Renal cortex interstitium (tissue), 11 donors: Measurements from ENCODE around the gene RPS21. TPM values are rescaled to one million over a fixed set of nuclear protein-coding genes. Genes with fewer than 3 reads are reported as not detected.

Experiments used
- DNase-seq, 11 donors: peaks; one replicate each; pipeline ENCODE4 v3.0.0-alpha.2; 2013; ENCODE audit warnings: low read depth in 9 of 11, low spot score in 4 of 11; ENCODE audit errors: extremely low read depth in 1 of 11
- polyA plus RNA-seq, 3 donors: library from polyadenylated mRNA; unstranded; fragments of 120-200 nt; gene quantifications; one replicate each; pipeline ENCODE4 v1.2.1, GENCODE V29; 2013; ENCODE audit not compliant: insufficient read length in 3 of 3

Gene RPS21
- polyA plus RNA-seq, 3 donors = 755 to 1,083 (median 940) TPM

DNA sequence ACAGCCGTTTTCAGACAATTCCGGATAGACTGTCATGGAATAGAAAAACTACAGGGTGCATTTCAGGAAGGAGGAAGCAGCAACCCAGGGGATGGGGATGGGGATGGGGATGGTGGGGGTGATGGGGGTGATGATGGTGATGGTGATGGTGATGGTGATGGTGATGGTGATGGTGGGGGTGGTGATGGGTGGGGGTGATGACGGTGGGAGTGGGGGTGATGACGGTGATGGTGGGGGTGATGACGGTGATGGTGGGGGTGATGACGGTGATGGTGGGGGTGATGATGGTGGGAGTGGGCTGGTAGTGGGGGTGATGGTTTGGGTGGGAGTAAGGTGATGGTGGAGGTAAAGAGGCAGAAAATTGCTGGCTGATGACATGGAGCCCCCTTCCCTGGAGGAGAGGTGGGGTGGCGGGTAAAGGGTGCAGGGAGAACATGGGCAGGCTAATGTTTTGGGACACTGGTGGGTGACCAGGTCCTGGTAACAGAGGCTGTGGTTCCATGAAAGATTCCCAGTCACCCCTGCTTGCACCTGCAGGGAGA lies 37.3 kb upstream of the RPS21 start:
- DNase-seq = no peak

DNA sequence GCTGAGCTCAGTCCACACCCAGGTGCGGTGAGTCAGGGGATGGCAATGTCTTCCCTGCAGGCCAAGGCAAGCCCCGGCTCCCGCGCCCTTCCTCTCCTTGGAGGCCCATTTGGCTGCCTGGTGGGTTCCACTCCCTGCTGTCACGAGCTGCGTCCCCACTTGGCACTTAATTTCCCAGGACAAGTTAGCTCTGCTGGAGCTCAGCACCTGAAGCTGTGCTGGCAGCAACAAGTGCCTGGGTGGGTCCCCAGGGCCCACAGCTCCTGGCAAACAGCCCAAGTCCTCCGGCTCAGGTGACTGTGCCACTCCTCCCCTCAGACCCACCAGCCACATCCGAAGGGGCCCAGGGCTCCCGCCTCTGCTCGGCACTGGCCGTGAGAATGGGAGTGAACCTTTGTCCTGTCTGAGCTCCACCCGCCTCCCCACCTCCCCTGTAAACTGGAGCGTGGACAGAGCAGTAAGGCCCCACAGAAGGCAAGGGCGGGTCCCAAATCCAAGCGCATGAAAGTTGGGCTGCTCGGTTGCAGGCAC lies 36.7 kb upstream of the RPS21 start:
- DNase-seq = no peak

GRCh38 chr20:62350629-62351422 lies 36.1 kb upstream of the RPS21 start:
- no peak for DNase-seq

- no peak for DNase-seq
Observed at GRCh38 chr20:62351469-62352401, 35.2 kb upstream of the RPS21 start.

DNA sequence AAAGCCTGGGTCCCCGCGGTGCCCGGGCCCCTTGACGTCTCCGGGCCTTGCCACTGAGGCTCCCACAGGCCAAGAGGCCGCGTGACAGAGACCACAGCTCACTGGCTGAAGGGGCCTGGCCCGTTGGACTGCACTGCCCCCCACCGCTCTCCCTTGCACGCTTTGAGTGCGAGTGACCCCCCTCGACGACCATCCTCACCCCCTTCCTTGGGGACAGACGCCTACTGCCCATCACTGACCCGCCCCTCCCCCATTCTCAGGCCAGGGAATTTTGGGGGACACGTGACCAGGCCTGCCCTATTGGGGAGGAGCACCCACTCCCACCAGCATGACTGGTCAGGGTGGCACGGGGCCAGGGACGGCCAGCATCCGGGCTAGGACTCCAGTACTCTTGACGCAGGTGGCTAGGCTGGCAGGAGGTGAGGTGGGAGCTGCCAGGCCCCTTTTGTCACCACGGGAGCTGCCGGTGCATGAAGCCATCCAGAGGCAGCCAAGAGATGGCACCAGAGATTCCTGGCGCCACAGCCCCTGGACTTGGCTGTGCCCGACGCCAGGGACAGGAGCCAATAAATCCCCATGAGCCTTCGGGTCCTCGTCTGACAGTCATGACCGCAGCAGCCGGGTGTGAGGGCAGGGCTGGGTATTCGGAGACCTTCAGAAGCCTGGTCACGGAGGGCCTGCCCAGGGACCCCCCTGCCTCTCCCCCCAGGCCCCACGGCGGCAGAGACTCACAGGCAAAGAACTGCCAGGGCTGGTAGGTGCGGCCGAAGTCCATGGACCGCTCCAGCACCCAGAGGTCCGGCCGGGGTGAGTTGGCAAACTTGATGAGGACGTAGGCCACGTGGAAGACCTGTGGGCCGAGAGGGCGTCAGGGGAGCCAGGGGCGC lies 34.3 kb upstream of the RPS21 start:
- no peak for DNase-seq

DNA sequence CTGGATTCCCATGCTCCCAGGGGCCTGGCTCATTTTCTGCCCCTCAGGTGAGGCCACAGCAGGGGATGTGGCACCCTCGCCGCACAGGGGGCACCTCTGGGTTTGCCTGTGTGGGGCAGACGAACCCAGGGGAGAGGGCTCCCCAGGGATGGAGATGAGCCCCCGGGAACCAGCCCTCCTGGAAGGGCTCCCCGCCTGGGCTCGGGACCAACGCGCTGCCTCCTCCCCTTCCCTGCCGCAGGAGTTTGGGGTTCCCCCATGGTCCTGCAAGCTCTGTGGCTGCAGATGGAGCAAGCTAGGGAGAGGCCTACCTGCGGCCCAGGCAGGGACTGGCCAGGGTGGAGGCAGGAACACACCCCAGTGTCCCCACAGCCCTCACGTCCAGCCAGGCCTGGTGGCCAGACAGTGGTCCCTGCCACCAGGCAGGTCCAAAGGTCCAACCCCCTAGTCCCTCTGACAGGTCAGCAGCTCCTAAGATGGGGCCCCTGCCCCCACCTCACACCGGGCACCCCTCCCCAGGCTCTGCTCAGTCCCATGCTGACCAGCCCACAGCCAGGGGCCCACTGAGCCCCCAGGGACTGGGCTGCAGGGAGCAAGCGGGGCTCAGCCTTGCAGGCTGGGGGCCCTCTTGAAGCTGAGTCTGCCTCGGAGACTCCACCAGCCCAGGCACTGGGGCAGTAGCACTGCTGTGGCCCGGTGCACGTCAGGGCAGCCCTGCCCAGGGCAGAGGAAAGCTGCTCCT lies 33.4 kb upstream of the RPS21 start:
- no peak for DNase-seq

- no peak for DNase-seq
Observed at GRCh38 chr20:62354031-62354808, 32.7 kb upstream of the RPS21 start.

DNA sequence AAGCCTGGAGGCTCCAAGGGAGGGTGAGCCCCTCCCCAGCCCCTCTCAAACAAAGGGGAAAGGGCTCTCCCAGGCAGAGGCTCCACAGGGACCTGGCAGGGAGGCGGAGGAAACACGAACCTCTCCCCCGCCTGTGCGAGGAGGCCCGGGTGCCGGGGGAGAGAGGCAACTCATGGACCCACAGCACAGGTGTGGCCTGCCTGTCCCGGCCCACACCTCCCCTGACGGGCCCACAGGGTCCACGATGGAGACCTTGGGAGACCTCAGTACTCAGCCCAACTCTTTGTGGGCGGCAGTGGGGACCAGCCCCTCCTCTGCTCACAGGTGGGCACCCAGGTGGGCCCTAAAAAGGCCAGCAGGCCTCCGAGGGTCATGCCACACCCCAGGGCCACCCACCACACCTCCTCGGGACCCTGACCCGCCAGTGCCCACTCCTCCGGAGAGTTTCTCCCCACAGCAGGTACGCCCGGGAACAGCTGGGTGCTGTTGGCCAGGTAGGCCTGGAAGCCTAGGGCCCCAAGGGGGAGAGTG lies 32.0 kb upstream of the RPS21 start:
- no peak for DNase-seq

DNA sequence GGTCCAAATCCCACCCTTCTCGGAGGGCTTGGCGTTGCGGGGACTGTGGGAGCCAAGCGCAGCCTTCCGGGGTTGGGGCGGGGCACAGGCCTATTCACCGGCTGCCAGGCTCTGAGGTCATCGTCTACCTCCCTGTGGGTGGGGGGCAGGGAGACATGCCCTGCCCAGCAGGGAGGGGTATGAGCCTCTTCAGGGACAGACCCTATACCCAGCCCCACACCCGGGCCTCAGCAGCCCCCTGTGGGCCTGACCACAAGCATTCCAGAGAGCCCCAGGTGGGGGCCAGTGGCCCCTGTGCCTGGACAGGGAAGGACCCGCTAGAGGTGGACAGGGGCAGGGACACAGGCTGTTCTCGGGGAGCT lies 31.4 kb upstream of the RPS21 start:
- DNase-seq = no peak

DNA sequence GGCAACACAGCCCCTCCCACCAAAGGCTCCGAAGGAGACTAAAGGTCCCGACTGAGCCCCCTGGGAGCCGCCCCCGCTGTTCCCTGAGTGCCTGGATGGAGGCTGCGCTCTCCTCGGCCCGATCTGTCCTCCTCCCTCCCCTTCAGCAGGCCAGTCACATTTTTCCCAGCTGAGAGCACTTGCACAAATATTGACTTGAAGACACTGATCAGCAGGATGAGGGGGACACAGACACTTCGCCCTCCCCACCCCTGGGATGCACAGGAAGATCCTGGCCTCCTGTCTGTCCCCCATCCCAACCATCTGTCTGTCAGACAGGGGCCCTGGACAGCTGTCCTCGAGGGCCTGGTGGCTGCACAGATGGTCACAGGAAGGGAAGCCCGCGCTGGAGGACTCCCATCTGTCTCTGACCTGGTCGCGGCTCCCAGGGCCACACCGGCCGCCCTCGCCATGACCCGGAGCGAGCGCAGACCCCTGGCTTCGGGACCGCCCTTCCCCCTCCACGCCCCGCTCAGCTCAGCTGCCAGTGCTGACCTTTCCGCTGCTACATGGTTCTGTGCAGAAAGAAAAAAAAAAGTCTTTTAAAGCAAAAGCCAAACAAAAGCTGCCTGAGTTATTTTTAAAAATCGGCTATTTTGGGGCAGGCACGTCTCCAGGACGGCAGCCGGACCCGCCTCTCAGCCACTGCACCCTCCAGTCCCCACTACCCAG lies 30.9 kb upstream of the RPS21 start:
- no peak for DNase-seq

DNA sequence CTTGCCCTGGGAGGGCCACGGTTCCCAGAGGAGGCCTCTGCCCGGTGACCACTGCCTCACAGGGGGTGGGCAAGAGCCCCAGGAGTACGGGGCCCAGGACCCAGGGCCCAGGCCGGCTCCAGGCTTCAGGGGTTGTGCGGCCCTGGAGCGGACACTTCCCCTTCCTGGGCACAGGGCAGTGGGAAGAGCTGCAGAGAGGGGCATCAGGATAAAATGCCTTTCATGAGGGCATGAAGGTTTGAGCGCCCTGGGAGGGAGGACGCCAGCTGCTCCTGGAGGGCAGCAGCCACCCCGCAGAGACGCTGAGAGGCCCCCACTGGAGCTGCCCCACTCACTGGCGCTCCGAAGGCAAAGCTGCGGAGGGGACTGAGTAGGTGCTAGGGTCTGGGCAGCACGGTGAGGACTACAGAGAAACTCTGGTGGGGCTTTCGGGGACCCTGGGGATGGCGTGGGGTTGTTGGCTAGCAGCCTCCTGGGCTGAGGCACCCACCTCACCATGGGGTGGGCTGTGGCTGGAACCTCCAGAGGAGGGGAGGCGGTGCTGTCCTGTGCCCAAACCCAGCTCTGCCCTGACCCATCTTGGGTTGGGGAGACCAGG lies 30.2 kb upstream of the RPS21 start:
- DNase-seq = no peak

DNA sequence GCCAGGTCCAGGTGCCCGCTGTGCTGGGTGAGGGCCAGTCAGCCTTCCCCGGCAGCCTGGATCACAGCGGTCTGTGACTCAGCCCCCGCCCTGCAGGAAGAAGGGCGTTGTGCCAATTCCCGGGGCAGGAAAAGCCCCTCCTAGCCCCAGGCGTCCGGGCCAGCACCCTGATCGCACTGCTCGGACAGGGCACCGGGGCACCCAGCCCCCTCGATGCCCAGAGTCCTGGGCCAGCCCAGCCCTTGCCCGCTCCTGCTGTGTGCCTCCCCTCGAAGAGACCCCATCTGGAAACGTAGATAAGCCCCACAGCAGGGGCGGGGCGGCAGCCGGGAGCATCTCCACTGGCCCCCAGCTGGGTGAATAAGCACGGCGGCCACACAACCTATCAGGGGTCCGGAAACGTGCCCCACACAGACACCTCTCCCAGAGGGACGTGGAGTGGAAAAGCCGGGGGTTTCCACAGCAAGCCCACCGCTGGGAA lies 29.7 kb upstream of the RPS21 start:
- no peak for DNase-seq

DNA sequence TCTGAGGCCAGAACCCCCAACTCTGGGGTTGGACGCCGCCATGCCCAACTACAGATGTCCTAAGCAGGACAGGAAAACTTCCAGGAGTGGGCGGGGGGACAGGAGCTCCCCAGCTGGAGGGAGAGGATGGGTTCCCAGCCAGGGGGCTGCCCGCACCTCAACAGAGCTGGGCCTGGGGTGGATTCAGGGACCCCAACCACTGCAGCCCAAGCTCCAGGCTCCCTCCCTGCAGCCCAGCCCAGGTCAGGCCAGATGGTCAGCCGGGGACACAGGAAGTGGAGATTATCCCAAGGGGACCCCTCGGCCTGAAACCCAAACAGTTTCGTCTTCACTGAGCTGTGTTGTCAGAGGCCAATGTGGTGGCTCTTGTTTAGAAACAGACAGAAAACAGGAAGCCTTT lies 29.2 kb upstream of the RPS21 start:
- no peak for DNase-seq

- no peak for DNase-seq
Observed at GRCh38 chr20:62358171-62359042, 28.5 kb upstream of the RPS21 start.

GRCh38 chr20:62359043-62359490 lies 27.8 kb upstream of the RPS21 start:
- DNase-seq = no peak
